ENCODE data around the gene DCUN1D2. TPM values are rescaled to one million over a fixed set of nuclear protein-coding genes. Genes with fewer than 3 reads are reported as not detected.
"Not testable (repeated sequence)": the region's sequence is repeated elsewhere in the genome, so short reads cannot be mapped to it uniquely, and the experiment has no call there.

Gene DCUN1D2
- total RNA-seq, 1 donor from 2014 or later, result 196 TPM

GRCh38 chr13:113474179-113474578 is 16.3 kb downstream of the DCUN1D2 start:
- intact Hi-C loops (cut with DNase I), result no loop called here

GRCh38 chr13:113472355-113473025 is 18.0 kb downstream of the DCUN1D2 start:
- intact Hi-C loops (cut with DNase I), result no loop called here
- ATAC-seq (ENCODE audit: poor library complexity) (peak; percentile 18), DNase-seq (no peak)

More at GRCh38 chr13:113474179-113474578, 16.3 kb downstream of the DCUN1D2 start:
- peak; percentile 66 for DNase-seq
- peak; percentile 69 for ATAC-seq (ENCODE audit: poor library complexity)

- ATAC-seq (ENCODE audit: poor library complexity), result no peak
- DNase-seq, result no peak
- intact Hi-C loops (cut with DNase I), result no loop called here
These were observed 18.7 kb downstream of the DCUN1D2 start for GRCh38 chr13:113471844-113472243.

GRCh38 chr13:113470635-113471163 is 19.8 kb downstream of the DCUN1D2 start:
- DNase-seq; ATAC-seq (ENCODE audit: poor library complexity); intact Hi-C loops (cut with DNase I): not testable (repeated sequence)

- ATAC-seq (ENCODE audit: poor library complexity) (no peak), DNase-seq (no peak)
- intact Hi-C loops (cut with DNase I), result no loop called here
These were observed 20.4 kb downstream of the DCUN1D2 start for GRCh38 chr13:113470073-113470472.

GRCh38 chr13:113469582-113469981 is 20.9 kb downstream of the DCUN1D2 start:
- DNase-seq (no peak), ATAC-seq (ENCODE audit: poor library complexity) (no peak)
- intact Hi-C loops (cut with DNase I), result no loop called here

GRCh38 chr13:113468472-113469201 is 21.9 kb downstream of the DCUN1D2 start:
- DNase-seq (no peak), ATAC-seq (ENCODE audit: poor library complexity) (peak; percentile 68)
- intact Hi-C loops (cut with DNase I), result no loop called here

GRCh38 chr13:113468029-113468428 is 22.5 kb downstream of the DCUN1D2 start:
- ATAC-seq (ENCODE audit: poor library complexity) (no peak), DNase-seq (no peak)
- intact Hi-C loops (cut with DNase I), result no loop called here

- intact Hi-C loops (cut with DNase I), result no loop called here
- no peak for ATAC-seq (ENCODE audit: poor library complexity)
These were observed 24.1 kb downstream of the DCUN1D2 start for GRCh38 chr13:113466383-113466782.

GRCh38 chr13:113465300-113465699 is 25.2 kb downstream of the DCUN1D2 start:
- no peak for DNase-seq
- ATAC-seq (ENCODE audit: poor library complexity), result no peak
- intact Hi-C loops (cut with DNase I), result no loop called here

More at GRCh38 chr13:113466383-113466782, 24.1 kb downstream of the DCUN1D2 start:
- no peak for DNase-seq

- no peak for DNase-seq
- intact Hi-C loops (cut with DNase I), result no loop called here
- no peak for ATAC-seq (ENCODE audit: poor library complexity)
These were observed 26.0 kb downstream of the DCUN1D2 start for GRCh38 chr13:113464476-113464875.

- DNase-seq (no peak), ATAC-seq (ENCODE audit: poor library complexity) (peak; percentile 64)
- intact Hi-C loops (cut with DNase I), result no loop called here
These were observed 29.3 kb downstream of the DCUN1D2 start for GRCh38 chr13:113461022-113461751.

- ATAC-seq (ENCODE audit: poor library complexity) (no peak), DNase-seq (no peak)
- intact Hi-C loops (cut with DNase I), result no loop called here
These were observed 29.9 kb downstream of the DCUN1D2 start for GRCh38 chr13:113460599-113460998.

- DNase-seq (no peak), ATAC-seq (ENCODE audit: poor library complexity) (no peak)
- intact Hi-C loops (cut with DNase I), result no loop called here
These were observed 30.4 kb downstream of the DCUN1D2 start for GRCh38 chr13:113460064-113460555.

- intact Hi-C loops (cut with DNase I), result loop anchor here (5.0 kb wide), 1 partner anchor 104 kb away; no protein-coding TSS in a partner anchor
- DNase-seq (no peak), ATAC-seq (ENCODE audit: poor library complexity) (peak; percentile 50)
These were observed 32.1 kb downstream of the DCUN1D2 start for GRCh38 chr13:113458253-113459065.

- intact Hi-C loops (cut with DNase I), result loop anchor here (5.0 kb wide), 1 partner anchor 105 kb away; no protein-coding TSS in a partner anchor
- ATAC-seq (ENCODE audit: poor library complexity) (no peak), DNase-seq (no peak)
These were observed 33.0 kb downstream of the DCUN1D2 start for GRCh38 chr13:113457510-113457909.

- ATAC-seq (ENCODE audit: poor library complexity), result no peak
- DNase-seq, result no peak
- intact Hi-C loops (cut with DNase I), result loop anchor here (5.0 kb wide), 1 partner anchor 106 kb away; no protein-coding TSS in a partner anchor
These were observed 34.3 kb downstream of the DCUN1D2 start for GRCh38 chr13:113456116-113456702.

- intact Hi-C loops (cut with DNase I), result loop anchor here (5.0 kb wide), 1 partner anchor 107 kb away; no protein-coding TSS in a partner anchor
- ATAC-seq (ENCODE audit: poor library complexity) (no peak), DNase-seq (no peak)
These were observed 35.1 kb downstream of the DCUN1D2 start for GRCh38 chr13:113455384-113455783.

Data from Right ventricle myocardium superior (tissue), 1 donor.